GM12874 (cell line): Measurements from ENCODE around the gene MID1.

ENCODE experiments used
- TF ChIP-seq, protein P1 (sequence below): IDR thresholded peaks from 2 replicates; pipeline ENCODE4 v1.5.1; 2011; ENCODE audit warnings: low read depth, mild to moderate bottlenecking, control low read depth, low read length, moderate library complexity; ENCODE audit not compliant: insufficient read depth

The MID1 gene

DNA sequence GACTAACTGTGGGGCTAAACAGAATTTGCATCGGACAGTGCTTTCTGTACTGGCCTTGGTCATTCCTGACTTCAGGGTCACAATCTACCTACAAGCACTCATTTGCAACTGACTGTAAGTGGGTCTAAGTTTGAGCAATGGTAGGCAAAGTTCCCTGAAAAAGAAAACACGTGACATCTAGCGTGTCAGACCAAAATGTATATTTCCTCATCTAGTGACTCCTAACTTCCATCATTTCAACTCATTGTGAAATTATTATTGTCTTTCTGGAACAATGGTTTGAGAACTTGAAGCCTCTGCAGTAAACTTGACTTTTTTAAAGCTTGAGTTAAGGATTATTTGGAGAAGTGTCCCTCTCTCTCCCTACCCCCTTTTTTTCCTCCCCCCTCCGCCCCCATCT, 113.6 kb downstream of the MID1 start:
- TF ChIP-seq, protein P1, sequence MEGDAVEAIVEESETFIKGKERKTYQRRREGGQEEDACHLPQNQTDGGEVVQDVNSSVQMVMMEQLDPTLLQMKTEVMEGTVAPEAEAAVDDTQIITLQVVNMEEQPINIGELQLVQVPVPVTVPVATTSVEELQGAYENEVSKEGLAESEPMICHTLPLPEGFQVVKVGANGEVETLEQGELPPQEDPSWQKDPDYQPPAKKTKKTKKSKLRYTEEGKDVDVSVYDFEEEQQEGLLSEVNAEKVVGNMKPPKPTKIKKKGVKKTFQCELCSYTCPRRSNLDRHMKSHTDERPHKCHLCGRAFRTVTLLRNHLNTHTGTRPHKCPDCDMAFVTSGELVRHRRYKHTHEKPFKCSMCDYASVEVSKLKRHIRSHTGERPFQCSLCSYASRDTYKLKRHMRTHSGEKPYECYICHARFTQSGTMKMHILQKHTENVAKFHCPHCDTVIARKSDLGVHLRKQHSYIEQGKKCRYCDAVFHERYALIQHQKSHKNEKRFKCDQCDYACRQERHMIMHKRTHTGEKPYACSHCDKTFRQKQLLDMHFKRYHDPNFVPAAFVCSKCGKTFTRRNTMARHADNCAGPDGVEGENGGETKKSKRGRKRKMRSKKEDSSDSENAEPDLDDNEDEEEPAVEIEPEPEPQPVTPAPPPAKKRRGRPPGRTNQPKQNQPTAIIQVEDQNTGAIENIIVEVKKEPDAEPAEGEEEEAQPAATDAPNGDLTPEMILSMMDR, result no peak

DNA sequence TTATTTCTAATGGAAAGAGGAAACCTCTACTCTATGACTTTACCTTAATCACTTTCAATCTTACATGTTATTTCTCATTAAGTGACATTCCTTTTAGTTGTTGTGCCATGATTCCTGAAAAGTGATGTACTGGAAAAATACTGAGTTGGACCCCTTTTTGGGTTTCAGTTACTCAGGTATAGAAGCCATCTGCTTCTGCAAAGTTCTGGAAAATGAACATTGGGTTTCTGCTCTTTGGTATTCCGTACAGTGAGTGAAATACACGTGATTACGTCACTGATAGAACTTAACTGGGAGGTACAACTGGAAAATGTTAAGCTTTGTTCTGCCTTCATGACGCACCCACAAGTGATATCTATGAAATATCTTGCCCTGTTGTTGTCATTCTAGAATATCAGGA, 114.7 kb downstream of the MID1 start:
- TF ChIP-seq, protein P1, result no peak

DNA sequence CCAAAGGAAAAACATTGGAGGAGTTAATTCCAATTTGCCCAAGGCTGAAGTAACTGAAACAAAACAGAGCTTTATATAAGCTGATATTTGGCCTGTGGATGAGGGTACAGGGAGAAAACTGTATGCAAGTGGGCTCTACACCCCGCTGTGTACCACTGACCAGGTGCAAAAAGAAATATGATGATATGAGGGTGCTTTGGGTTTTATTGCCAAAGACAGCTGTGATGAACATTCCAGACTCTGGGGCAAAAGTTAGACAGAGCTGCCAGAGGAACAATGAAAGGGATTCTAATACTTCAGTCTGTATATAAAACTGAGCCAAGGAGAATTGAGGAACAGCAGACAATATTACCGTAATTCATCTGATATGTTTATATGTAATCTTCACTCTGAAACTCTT, 117.4 kb downstream of the MID1 start:
- TF ChIP-seq, protein P1, result no peak

DNA sequence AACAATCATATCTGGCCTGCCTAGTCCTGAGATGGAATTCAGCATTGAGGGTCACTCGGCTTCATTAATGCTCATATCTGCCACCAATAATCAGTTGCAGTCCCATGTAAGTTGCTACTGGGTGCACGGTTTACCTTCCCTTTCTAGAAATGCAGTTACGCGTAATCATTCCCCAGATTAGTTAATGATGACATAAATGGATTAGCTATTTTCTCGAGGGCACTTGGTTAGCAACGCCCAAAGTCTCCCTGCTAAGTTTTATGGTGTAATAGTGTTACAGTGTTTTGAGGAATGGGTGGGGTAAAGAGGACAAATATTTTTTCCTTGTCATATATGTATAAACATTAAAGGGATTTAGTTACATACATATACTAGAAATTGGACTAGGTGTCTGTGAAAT, 118.8 kb downstream of the MID1 start:
- TF ChIP-seq, protein P1, result no peak

DNA sequence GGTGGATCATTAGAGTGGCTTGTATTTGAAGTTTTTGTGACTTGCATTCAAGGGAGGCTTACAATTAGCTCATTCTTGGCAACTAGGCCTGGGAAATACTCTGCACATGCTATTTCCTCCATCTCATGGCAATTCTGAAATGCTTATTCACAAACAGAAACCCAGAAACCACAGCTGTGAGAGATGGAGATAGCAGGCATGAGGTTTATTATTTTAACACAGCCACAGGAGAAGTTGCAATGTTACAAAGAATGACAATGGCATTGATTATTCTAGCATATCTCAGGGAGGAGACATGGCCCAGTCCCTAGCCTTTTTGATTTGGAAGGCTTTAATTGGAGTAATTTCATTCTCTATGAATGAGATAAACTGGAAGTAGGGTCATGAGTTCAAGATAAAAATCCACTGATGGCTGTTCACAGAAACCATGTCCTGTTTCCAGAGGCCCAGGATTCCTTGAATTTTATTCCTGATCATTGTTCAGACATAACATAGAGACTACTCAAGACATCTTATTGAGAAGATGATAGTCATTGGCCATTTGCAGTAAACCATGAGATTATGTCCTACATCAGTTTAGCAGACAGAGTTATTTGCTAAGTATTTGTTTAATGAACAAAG, 123.9 kb downstream of the MID1 start:
- TF ChIP-seq, protein P1, result no peak

DNA sequence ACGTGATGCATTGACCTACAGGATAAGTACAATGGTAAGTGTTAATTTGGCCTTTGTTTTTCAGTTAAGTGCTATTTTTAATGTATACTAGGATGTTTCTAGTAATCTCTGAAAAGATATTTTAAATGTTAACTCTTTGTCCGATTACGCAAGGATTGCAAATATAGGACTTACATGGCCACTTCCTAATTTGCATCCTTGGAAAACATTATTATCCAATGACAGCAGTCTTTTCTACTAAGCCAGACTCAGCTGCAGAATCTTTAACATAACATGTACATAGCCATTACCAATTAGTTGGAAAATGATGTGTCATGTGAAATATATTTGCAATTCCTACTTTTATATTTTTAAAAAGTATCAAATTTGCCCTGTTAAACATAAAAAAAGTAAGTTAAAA, 124.7 kb downstream of the MID1 start:
- TF ChIP-seq, protein P1, result no peak

DNA sequence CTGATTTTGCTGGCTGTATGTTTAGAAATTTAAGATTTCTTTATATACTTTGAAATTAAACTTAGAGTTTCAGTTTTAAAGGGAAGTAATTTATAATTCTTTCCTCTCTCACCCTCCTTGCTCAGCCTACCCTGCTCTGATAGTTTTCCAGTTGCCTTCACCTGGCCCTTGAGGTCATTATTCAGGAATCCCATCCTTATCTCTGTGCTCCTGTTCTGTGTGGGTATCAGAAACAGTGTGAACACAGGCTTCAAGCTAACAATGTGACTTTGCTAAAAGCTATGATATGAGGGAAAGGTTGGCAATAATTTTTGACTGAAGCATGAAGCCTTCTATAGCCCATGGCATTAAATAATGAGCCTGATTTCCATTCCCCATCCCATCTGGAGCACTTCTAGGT, 128.1 kb downstream of the MID1 start:
- TF ChIP-seq, protein P1, result no peak
